NCI-H2227 treated with DMSO at 0.1 percent for 48 hours (cell line): ENCODE data around the gene WDR37.
"Not testable (repeated sequence)": the region's sequence is repeated elsewhere in the genome, so short reads cannot be mapped to it uniquely, and the experiment has no call there.

Source experiments
- DNase-seq: peaks from one replicate; lab custom pipeline; 2025; lab: John Stamatoyannopoulos, UW

Gene WDR37

DNA sequence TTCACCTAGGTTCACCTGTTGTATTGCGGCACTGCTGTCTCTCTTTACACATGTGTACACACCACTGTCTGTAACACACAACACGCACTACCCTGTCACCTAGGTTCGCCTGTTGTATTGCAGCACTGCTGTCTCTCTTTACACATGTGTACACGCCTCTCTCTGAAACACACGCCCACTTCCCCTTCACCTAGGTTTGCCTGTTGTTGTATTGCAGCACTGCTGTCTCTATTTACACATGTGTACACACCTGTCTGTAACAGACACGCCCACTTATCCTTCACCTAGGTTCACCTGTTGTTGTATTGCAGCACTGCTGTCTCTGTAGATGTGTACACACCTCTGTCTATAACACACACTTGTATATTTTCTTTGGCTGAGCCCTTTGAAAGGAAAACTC, 51.5 kb downstream of the WDR37 start:
- DNase-seq = no peak

DNA sequence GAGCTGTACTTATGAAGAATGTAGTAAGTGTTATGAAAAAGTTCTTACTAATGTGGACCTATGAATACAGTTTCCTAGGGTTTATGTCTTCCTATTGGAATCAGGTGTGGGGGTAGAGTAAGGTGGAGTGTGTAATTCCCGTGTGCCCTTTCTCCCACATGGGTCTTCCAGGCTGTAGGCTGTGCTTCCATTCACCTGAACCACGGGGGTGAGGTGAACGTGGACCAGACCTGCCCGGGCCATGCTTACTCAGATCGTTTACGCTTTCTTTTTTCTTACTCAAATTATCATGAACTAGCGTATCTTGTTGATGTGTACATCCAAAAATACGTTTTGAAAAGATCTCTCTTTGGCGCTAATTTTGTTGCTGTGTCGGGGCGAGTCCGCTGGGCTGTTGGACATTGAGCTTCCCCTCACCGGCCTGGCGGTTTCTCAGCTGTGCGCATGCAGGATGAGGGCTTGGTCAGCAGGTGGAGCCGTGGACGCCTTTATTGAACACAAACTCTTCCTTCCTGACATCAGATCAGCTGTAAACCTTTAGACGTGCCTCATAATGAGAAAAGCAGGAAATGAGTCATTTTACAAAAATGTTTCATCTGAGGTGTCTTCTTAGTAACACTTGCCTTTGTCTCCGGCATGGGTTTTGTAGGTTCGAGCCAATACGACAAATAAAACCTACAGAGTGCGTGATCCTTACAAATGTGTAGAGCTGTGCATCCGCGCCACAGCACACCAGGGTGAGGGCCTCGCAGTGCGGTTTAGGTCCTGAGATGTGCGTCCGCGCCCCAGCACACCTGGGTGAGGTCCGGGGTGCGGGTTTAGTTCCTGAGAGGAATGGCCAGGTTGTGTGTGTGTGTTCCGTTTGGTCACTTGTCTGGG, 53.8 kb downstream of the WDR37 start:
- peak; percentile 2 for DNase-seq

DNA sequence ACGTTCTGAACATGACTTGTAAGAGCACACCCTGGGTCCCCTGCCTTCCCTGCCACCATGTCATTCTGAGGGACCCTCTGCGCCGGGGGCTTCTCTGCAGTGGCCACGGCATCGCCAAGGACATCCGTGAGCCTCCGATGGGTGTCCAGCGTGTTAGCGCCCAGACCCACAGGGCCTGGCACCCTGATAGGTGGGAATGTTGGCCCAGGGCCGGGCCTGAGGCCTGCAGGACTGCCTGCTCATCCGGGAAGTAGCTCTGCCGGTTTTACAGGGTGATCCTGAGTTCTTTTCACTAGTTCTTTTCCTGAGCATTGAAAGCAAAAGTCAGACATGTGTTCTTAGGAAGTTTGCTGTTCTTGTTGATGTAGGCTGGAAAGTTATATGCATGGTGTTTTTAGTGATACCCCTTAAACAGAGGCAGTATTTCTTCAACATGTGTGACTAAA, 54.5 kb downstream of the WDR37 start:
- no peak for DNase-seq

DNA sequence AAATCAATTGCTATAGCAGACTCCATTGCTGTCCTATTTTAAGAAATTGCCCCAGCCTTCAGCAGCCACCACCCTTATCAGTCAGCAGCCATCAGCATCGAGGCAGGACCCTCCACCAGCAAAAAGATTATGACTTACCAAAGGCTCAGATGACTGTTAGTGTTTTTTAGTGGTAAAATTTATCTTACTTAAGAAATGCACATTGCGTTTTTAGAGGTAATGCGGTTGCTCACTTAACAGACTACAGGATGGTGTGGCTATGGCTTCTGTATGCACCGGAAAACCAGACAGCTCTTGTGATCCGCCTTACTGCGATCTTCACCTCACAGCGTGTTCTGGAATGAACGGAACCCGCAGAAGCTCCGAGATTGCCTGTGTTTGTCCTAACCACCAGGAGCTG, 58.1 kb downstream of the WDR37 start:
- DNase-seq = no peak

DNA sequence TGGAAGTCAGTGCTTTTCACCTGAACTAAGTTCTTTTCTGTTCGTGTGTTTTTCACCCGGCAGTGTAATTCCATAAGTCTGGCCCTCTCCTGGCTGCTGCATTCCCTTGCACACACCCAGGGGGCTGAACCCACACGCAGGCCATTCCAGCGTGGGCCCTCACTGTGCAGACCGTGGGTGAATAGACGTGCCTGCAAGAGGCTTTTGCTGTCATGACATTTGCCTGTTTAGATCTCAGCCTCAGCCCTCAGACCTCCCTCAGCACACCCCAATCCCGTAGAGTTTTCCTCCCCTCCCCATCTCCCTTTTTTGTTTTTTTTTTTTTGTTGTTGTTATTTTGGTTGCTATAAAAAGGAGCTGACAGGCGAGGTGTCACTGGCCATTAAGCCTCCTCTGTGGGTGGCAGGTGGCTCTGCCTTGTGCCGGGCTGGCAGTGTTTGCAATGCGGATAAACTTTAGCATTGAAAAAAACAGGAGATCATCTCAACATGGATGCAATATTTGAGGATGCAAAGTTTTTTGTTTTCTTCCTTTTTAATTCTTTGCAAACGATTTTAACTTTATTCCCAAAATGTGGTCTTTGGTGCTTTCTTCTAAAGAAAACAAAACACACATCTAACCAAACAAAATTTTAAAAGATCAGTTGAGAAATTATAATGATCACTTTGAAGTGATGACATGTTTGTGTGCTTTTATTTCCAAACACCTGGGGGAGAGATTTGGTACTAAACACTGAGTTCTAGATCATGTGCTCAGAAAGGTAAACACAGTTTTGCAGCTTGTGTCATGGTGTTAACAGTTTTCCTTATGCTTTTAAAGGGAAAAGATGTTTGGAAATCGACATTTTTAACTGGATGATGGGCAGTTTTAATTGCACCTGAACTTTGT, 58.8 kb downstream of the WDR37 start:
- no peak for DNase-seq

DNA sequence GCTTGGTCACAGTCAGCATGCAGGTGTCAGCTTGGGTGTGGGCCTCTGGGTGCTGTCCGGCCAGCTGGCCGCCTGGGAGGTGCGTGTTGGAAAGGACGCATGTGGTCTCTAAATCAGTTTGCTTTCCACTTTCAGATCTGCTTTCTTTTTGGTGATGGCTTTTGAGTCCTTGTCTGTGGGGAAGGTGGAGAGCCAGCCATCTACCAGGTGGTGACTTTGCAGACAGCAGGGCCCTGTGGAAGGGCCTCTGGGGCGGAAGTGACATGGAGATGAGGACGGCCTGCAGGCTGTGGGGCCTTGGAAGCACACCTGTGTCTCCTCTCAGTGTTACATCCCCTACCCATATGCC, 59.4 kb downstream of the WDR37 start:
- DNase-seq = no peak

DNA sequence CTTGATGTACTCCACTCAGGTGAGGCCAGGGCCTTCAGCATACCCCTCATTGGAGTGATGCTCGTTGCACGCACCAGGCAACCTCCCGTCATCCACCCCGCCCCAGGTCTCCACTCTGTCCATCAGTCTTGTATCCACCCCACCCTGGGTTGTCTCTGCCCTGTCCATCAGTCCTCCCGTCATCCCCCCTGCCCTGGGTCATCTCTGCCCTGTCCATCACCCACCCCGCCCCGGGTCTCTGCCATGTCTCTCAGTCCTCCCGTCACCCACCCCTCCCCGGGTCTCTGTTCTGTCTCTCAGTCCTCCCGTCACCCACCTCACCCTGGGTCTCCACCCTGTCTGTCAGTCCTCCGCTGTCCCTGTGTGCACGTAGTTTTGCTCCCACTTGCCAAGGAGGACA, 59.9 kb downstream of the WDR37 start:
- no peak for DNase-seq

DNA sequence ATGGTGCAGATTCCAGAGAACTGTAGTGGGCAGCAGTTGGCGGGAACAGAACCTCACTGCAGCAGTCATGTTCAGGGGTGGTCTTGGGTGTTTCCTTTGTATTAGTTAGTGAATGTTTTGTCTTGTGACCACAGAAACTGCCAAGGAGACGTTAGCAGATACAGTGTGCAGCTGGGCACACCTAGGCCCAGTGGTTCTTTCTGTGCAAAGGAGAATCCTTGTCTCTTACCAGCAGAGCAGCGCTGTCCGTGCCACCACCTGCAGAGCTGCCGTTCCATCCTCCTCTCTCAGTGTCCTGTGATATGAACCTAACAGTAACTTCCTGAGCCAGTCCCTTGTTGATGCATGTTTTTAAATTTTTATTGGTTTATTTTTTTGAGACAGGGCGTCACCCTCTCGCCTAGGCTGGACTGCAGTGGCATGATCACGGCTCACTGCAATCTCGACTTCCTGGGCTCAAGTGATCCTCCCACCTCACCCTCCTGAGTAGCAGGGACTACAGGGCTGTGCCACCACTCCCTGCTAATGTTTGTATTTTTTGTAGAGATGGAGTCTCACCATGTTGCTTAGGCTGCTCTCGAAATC, 60.6 kb downstream of the WDR37 start:
- no peak for DNase-seq

DNA sequence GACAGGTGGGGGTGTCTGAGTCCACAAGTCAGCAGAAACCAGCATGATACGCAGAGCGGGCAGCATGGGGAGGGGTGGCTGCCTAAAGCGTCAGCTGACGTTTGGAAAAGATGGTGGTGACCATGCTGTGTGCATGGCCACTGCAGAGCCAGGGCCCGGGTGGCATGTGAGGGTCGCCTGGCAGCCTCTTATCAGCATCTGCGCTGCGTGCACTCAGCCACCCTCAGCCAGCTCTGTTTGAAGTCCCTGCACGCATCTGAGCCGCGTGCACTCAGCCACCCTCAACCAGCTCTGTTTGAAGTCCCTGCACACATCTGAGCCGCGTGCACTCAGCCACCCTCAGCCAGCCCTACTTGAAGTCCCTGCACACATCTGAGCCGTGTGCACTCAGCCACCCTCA, 61.5 kb downstream of the WDR37 start:
- DNase-seq = no peak

DNA sequence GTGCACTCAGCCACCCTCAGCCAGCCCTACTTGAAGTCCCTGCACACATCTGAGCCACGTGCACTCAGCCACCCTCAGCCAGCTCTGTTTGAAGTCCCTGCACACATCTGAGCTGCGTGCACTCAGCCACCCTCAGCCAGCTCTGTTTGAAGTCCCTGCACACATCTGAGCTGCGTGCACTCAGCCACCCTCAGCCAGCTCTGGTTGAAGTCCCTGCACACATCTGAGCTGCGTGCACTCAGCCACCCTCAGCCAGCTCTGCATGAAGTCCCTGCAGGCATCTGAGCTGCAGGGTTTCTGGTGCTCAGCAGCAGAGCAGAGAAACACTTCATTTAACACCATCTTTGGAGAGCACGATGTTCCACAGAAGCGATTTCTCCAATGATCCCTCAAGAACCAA, 62.1 kb downstream of the WDR37 start:
- DNase-seq = not testable (repeated sequence)

DNA sequence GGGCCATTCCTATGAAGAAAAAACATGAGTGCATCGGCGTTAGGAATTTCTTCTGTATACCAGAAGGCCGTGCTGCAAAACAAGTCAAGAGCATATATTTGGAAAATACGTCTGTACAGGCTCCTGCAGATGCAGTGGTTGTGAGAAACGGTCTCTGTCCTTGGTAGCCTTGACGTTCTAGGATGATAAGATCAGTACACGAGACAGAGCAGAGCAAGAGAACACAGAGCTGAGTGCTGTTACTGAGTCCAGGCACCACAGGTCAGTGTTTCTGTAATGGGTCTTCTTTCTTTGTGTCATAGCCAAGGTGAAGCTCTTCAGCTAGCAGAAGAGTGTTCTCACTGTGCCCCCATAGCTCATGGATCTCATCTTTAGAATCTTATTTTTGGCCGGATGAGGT, 62.8 kb downstream of the WDR37 start:
- DNase-seq = no peak

DNA sequence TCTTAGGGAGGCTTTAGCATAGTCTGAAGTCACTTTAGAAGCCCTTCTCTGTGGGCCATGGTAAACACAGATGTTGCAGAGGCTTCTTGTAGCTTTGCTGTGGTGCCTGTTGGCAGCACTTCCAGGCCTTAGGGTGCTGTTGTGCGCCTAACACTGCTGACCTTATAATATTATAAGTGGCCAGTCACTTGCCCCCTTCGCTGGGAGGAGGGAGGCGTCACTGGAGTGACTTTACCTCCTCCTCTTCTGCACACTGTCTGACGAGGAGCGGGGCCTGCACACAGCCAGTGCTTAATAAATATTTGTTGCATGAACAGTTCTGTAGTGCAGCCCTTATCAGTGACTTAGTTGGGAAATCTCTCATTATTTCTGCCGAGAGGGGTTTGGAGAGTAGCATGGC, 63.3 kb downstream of the WDR37 start:
- no peak for DNase-seq

DNA sequence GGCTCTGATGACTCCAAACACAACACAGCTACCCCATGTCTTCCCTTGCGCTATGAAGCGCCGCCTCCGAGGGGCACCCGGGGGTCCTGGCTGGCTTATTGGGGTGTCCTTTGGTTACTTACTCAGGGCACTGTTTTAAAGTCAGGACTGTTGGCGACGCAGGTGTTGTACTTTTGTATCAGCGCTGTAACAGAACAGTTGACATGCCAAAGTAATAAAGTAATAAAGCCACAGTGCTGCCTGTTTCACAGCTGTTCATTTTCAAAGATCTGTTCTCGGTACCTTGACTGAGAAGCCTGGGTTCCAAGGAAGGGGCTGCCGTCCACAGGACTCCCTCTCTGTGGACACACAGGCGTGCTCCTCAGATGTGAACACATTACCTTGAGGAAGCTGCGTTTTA, 64.1 kb downstream of the WDR37 start:
- DNase-seq = no peak

DNA sequence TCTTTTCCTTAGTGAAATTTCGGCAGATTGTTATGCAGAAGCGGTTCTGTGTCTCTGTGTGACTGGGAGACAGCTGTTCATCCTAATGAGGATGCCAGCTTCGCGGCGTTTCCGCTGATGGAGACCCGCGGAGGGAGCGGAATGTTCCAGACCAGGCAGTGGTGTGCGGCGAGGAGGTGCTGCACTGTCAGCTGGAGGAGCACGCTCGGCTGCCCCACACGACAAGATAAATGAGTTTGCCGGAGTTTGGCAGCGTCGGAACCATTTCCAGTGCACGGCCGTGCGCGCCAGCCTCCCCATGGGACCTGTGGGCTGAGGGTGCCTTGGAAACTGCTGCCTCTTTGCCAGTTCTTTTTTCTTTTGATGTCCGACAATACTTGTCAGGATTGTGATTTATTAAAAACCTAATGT, 64.6 kb downstream of the WDR37 start:
- DNase-seq = no peak

DNA sequence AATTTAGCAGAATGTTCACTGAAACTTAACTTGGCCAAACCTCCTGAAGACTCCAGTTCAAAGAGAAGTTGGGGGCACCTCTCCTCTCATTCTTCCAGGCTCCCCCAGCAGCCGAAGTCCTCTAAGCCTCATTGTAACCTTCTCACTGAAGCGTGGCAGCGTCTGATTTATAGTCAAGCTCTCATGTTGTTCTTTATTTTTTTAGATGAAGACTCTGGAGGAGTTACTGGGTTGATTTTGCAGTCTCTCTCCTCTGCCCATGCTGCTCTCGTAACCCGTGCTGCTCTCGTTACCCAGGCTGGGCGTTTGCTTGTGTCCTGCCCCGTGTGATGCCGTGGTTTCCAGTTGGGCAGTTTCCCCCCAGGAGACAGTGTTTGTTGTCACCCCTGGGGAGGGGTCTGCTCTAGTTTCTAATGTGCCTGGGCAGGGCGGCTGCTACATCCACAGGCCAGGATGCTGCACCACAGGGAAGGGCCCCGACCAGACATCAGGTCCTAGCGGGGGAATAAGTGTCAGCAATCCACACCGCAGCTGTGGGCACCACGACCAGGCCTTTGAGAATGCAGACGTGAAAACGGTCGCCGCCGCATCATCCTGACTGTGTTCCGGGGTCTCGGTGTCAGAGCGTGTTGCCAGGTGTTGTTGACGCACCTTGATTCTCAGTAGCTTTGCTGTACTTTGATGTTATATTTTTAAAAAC, 65.2 kb downstream of the WDR37 start:
- DNase-seq = no peak

DNA sequence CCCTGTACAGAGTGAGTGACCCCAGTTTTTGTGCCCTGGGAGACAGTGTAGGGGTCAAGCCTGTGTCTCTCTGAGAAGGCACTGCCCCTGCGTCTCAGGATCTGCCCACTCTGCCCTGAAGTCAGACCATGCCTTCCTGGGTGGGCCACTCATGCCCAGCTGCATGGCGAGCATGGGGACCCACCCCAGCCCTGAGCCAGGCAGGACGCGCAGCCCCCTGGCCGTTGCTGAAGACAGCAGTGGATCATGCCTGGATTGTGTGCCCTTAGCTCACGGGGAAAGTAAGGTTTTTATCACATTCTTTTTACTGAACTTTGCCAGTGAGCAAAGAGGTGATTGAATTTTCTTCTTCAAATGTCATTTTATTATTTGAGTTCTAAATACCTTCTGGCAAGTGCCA, 66.2 kb downstream of the WDR37 start:
- no peak for DNase-seq

DNA sequence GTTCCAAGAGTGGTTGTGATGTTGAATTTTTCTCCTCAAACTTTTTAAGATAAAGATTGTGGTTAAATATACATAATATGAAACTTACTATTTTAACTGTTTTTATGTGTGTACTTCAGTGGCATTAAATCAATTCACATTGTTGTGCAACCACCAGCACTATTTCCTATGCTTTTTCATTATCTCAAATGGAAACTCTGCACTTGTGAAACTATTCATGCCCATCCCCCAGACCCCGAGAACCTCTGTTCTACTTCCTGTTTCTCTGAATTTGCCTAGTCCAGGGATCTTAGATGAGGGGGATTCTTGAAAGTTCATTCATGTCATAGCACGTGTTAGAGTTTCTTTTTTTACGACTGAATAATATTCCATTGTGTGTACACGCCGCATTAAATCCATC, 67.0 kb downstream of the WDR37 start:
- no peak for DNase-seq

DNA sequence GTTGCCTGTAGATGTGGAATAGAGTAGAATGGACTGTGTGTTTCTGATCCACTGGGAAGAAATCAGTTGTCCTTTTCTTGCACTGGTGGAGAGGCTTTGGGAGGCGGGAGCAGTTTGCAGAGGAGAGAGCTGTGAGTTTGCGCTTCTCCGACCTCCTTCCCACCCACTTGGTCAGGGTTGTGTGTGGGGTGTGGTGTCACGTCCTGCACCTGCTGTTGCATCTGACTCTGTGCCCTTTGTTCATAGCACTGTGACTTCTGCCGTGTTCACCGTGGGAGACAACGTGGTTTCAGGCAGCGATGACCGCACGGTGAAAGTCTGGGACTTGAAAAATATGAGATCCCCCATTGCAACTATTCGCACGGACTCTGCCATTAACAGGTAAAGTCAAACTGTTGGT, 67.8 kb downstream of the WDR37 start:
- no peak for DNase-seq

DNA sequence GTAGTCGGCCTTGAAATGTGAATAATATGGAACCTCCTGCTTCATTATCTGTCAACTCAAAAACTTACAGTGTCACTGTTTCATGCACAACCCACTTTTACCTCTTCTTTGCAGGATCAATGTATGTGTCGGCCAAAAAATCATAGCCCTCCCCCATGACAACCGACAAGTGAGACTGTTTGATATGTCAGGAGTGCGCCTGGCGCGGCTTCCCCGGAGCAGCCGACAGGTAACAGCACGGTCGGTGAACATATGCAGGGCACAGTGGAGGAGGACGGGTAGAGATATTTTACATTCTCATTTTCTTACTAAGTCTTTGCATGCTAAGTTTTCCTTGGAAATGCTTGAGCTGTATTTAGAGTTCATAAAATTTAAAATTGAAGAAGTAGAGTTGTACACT, 68.6 kb downstream of the WDR37 start:
- DNase-seq = no peak

DNA sequence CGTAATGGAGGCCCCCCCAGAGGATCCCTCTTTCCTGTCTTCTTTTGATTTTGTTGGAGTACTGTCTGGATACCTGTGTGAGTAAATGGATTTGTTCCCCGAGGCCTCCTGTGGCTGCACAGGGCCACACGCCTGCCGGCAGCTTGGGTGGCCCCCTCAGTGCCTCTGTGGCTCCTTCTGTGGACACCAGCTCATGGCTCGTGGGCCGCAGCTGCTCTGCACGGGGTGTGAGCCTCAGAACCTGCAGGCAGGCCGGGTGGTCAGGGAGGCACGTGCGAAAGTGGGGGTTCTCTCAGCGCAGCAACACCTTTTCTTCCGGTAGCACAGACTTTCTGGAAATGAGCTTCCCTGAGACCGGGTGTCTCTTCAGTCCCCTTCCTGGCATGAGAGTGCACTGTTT, 70.3 kb downstream of the WDR37 start:
- no peak for DNase-seq

DNA sequence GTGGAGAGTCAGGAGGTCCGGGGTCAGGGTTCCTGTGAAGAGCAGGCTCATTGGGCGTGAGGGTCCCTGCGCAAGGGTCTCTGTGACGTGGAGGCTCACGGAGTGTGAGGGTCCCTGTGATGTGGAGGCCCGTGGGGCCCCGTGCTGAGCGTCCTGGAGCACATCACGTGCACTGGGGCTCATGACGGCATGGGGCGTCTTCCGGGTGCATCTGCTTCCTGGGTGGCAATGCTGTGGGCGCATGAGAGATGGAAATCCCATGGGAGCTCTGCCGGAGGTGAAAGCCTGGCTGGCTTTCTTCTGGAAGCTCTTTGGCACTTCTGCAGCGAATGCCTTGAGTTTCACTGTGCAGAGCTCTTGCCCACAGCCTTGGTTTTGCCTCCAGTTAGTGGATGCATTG, 71.4 kb downstream of the WDR37 start:
- no peak for DNase-seq

DNA sequence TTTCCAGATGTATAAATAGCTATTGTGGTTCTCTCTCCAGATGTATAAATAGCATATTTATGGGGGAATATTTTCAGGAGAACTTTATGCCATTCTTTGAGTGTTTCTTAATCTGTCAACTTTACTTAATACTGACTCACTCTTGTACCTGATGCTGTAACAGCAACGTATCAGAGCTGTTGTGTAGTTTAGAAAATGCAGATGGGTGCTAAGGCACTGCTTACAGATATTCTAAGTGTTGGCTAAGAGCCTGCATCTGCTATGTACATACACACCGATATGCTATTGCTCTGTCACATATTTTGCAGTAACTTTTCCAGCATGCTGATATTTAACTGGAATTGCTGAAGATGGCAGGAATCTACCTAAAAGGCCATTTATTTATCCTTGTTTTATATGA, 71.9 kb downstream of the WDR37 start:
- no peak for DNase-seq
